ENCODE measurements around the gene TMEM271.

Gene TMEM271

GRCh38 chr4:583820-584219 lies 7.7 kb upstream of the TMEM271 start:
- DNase-seq (ENCODE audit: low spot score) = no peak
- TF ChIP-seq, protein P1, sequence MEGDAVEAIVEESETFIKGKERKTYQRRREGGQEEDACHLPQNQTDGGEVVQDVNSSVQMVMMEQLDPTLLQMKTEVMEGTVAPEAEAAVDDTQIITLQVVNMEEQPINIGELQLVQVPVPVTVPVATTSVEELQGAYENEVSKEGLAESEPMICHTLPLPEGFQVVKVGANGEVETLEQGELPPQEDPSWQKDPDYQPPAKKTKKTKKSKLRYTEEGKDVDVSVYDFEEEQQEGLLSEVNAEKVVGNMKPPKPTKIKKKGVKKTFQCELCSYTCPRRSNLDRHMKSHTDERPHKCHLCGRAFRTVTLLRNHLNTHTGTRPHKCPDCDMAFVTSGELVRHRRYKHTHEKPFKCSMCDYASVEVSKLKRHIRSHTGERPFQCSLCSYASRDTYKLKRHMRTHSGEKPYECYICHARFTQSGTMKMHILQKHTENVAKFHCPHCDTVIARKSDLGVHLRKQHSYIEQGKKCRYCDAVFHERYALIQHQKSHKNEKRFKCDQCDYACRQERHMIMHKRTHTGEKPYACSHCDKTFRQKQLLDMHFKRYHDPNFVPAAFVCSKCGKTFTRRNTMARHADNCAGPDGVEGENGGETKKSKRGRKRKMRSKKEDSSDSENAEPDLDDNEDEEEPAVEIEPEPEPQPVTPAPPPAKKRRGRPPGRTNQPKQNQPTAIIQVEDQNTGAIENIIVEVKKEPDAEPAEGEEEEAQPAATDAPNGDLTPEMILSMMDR (IDR thresholded peaks at IDR 0.05; ENCODE audit: extremely low read depth, missing control alignments) = no peak

DNA sequence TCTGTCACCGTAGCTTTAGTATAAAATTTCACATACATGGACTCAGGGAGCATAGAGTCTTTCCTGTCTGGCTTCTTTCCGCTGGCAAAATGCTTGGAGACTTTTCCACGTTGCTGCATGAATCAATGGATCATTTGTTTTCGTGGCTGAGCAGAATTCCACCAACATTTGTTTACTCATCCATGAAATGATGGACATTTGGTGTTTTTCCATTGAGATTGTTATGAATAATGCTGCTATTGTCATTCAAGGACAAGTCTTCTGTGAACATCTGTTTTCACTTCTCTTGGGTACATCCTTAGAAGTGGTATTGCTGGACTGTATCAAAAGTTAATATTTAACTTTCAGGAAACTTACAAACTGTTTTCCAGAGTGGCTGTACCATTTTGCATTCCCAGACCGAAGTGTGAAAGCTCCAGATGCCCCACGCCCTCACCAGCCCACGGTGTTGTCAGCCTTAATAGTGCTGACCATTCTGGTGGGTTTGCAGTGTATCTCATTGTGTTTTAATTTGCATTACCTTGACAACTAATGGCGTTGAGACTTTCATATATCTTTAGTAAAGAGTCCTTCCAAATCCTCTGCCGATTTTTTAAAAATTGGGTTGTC lies 5.8 kb upstream of the TMEM271 start:
- TF ChIP-seq, protein P1 (IDR thresholded peaks at IDR 0.05; ENCODE audit: extremely low read depth, missing control alignments) = no peak

GRCh38 chr4:581181-581580 lies 5.1 kb upstream of the TMEM271 start:
- TF ChIP-seq, protein P1 (IDR thresholded peaks at IDR 0.05; ENCODE audit: extremely low read depth, missing control alignments) = no peak

More for the DNA sequence above, 5.8 kb upstream of the TMEM271 start:
- no peak for DNase-seq (ENCODE audit: low spot score)

GRCh38 chr4:579543-580175 lies 3.6 kb upstream of the TMEM271 start:
- no peak for DNase-seq (ENCODE audit: low spot score)
- TF ChIP-seq, protein P1 (IDR thresholded peaks at IDR 0.05; ENCODE audit: extremely low read depth, missing control alignments) = no peak

More at GRCh38 chr4:581181-581580, 5.1 kb upstream of the TMEM271 start:
- DNase-seq (ENCODE audit: low spot score) = no peak

DNA sequence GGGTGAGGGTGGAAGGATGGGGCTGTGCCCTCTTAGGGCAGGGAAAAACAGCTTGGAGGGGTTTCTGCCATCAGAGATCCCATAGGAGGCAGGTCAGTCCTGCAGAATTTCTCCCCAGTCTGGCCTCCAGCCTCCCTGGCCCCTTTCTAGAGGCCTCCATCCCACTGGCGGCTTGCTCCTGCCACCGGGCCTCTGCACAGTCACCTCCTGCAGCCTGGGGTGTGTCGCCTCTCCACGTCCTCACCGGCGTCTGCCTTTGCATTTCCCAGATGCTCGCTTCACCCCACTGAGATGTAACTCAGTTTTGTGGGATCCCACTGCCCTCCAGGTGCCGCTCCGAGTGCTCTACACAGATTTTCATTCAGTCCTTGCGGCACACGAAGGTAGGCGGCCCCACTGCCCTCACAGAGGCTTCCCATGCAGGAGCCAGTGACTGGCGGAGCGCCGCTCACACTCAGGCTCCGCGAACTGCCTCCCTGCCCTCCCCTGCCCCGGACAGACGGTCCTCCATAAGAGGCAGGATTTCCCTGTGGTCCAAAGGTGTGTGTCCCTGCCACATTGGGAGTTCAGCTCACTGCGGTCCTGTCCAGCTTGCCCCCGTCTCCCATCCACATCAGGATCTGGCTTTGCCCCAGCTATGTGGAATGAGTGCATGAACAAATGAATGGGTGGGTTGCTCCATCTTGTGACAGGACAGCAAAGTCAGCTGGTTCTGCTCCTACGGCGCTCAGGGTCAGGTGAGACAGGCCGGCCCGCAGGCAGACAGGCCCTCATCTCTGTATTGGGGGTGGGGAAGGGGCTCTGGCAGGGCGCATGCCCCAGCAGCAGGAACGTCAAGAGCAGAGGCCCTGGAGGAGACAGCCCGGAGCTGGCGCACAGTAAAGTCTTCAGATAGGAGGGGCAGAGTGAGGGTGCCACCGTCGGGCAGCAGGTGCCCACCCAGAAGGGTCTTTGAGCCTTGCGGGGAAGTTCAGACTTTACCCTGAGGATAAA lies 2.7 kb upstream of the TMEM271 start:
- TF ChIP-seq, protein P1 (IDR thresholded peaks at IDR 0.05; ENCODE audit: extremely low read depth, missing control alignments) = no peak
- DNase-seq (ENCODE audit: low spot score) = no peak

GRCh38 chr4:577499-578450 lies 1.7 kb upstream of the TMEM271 start:
- TF ChIP-seq, protein P1 (IDR thresholded peaks at IDR 0.05; ENCODE audit: extremely low read depth, missing control alignments) = no peak
- DNase-seq (ENCODE audit: low spot score) = no peak

Data from GM20000 (cell line).